NCI-H2196 (cell line): ENCODE measurements around the gene TMEM132C.
"Not testable (repeated sequence)": the region's sequence is repeated elsewhere in the genome, so short reads cannot be mapped to it uniquely, and the experiment has no call there.

Source experiments
- DNase-seq: peaks from one replicate; lab custom pipeline; 2025; ENCODE audit not compliant: unreplicated experiment; lab: John Stamatoyannopoulos, UW

The TMEM132C gene

GRCh38 chr12:128267131-128267622, at the start of gene TMEM132C:
TMEM132C (plus strand) TSS chr12:128267170; CDS start chr12:128267403, 233 bp downstream.
- no peak for DNase-seq

- no peak for DNase-seq
Measured at GRCh38 chr12:128224226-128224625, 42.7 kb upstream of the TMEM132C start.

- no peak for DNase-seq
Measured at GRCh38 chr12:128228581-128228980, 38.4 kb upstream of the TMEM132C start.

- no peak for DNase-seq
Measured at GRCh38 chr12:128235635-128236417, 31.1 kb upstream of the TMEM132C start.

GRCh38 chr12:128236525-128236924, 30.4 kb upstream of the TMEM132C start:
- no peak for DNase-seq

- DNase-seq = no peak
Measured at GRCh38 chr12:128240745-128241144, 26.2 kb upstream of the TMEM132C start.

GRCh38 chr12:128245121-128245520, 21.8 kb upstream of the TMEM132C start:
- no peak for DNase-seq

GRCh38 chr12:128245905-128246304, 21.1 kb upstream of the TMEM132C start:
- DNase-seq = no peak

- DNase-seq = no peak
Measured at GRCh38 chr12:128250096-128250495, 16.9 kb upstream of the TMEM132C start.

- not testable (repeated sequence) for DNase-seq
Measured at GRCh38 chr12:128253829-128254228, 13.1 kb upstream of the TMEM132C start.

GRCh38 chr12:128258866-128259555, 8.0 kb upstream of the TMEM132C start:
- no peak for DNase-seq

- peak; percentile 57 for DNase-seq
Measured at GRCh38 chr12:128259556-128260070, 7.4 kb upstream of the TMEM132C start.

- no peak for DNase-seq
Measured at GRCh38 chr12:128261757-128262156, 5.2 kb upstream of the TMEM132C start.

- no peak for DNase-seq
Measured at GRCh38 chr12:128265566-128265965, 1.4 kb upstream of the TMEM132C start.

GRCh38 chr12:128266086-128266485, 884 bp upstream of the TMEM132C start:
- DNase-seq = no peak

- no peak for DNase-seq
Measured at GRCh38 chr12:128266541-128267130, 334 bp upstream of the TMEM132C start.

GRCh38 chr12:128267651-128268378, 845 bp downstream of the TMEM132C start:
- DNase-seq = no peak

- no peak for DNase-seq
Measured at GRCh38 chr12:128268379-128268995, 1.5 kb downstream of the TMEM132C start.

GRCh38 chr12:128269181-128269591, 2.2 kb downstream of the TMEM132C start:
- no peak for DNase-seq

GRCh38 chr12:128276471-128276870, 9.5 kb downstream of the TMEM132C start:
- DNase-seq = no peak
